Hepatocyte (in vitro differentiated cells): ENCODE data around the gene MED16.

Experiments
- EZH2phosphoT487 ChIP-seq: fragments of 200-600 bp; sonication (generic); IDR thresholded peaks from one replicate; pipeline ENCODE4 v1.6.1; 2018; ENCODE audit warnings: antibody characterized with exemption, mild to moderate bottlenecking, low read depth, moderate library complexity; ENCODE audit not compliant: unreplicated experiment, severe bottlenecking
- TF ChIP-seq, protein P1 (sequence below): fragments of 200-600 bp; sonication (generic); IDR thresholded peaks from 2 replicates; pipeline ENCODE4 v1.5.1; 2016; ENCODE audit warnings: antibody characterized with exemption, mild to moderate bottlenecking; ENCODE audit not compliant: poor library complexity

DNA sequence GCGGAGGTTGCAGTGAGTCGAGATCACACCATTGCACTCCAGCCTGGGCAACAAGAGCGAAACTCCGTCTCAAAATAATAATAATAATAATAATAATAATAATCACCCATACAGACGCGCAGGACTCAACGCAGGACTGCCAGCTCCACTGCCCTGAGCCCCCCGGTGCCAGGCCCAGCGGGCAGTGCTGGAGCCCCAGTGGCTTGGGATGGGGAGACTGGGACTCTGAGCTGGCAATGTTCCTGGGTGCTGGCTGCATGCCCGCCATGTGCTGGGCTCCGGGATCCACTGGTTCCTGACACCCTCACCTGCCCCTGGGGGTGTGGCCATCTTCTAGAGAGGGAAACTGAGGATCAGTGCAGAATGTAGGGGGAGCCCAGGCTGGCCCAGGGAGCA, 65.7 kb downstream of the MED16 start:
- TF ChIP-seq, protein P1, sequence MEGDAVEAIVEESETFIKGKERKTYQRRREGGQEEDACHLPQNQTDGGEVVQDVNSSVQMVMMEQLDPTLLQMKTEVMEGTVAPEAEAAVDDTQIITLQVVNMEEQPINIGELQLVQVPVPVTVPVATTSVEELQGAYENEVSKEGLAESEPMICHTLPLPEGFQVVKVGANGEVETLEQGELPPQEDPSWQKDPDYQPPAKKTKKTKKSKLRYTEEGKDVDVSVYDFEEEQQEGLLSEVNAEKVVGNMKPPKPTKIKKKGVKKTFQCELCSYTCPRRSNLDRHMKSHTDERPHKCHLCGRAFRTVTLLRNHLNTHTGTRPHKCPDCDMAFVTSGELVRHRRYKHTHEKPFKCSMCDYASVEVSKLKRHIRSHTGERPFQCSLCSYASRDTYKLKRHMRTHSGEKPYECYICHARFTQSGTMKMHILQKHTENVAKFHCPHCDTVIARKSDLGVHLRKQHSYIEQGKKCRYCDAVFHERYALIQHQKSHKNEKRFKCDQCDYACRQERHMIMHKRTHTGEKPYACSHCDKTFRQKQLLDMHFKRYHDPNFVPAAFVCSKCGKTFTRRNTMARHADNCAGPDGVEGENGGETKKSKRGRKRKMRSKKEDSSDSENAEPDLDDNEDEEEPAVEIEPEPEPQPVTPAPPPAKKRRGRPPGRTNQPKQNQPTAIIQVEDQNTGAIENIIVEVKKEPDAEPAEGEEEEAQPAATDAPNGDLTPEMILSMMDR = no peak
- no peak for TF ChIP-seq EZH2phosphoT487
